Endothelial cell of umbilical vein (primary cell): ENCODE measurements around the gene KAT6B. TPM values are rescaled to one million over a fixed set of nuclear protein-coding genes. Genes with fewer than 3 reads are reported as not detected.

Experiments
- BruUV-seq: library from RNA; stranded (reverse); fragments of 400-500 nt; replicated peaks from 2 replicates; lab custom pipeline; 2021; lab: Mats Ljungman, UMichigan
- CTCF ChIA-PET: fragments of 300-600, 350-600 bp; sonication (Branson Sonifier 250); formaldehyde crosslinking; loops from one replicate; lab custom pipeline; 2021; ENCODE audit warnings: antibody characterized with exemption, inconsistent platforms; lab: Charles Lee
- POLR2A ChIA-PET: fragments of 300-600, 350-600 bp; sonication (Branson Sonifier 250); formaldehyde crosslinking; loops from one replicate; lab custom pipeline; 2021; ENCODE audit warnings: antibody characterized with exemption, inconsistent platforms; lab: Charles Lee
- DNase-seq: peaks from one replicate; pipeline ENCODE4 v3.0.0-alpha.2; 2011; ENCODE audit warnings: low read depth, low spot score
- FAIRE-seq: peaks from 2 replicates; lab custom pipeline; 2011; peaks lifted over from hg19 to GRCh38; lab: Jason Lieb, UNC
- H2AFZ ChIP-seq: 2 replicates; pipeline ENCODE4 v1.6.0; 2012; ENCODE audit warnings: low read depth, low read length, control low read depth, inconsistent platforms
- H3K27ac ChIP-seq: 2 replicates; pipeline ENCODE4 v1.5.1; 2011; ENCODE audit warnings: low read depth, mild to moderate bottlenecking, control low read depth, low read length, moderate library complexity; ENCODE audit not compliant: insufficient read depth
- H3K27me3 ChIP-seq, 2 experiments: 2 replicates each; pipeline versions ENCODE4 v1.6.0 to v1.6.1; 2011; ENCODE audit warnings: low read length in 2 of 2, mixed read lengths in 1 of 2; ENCODE audit not compliant: control insufficient read depth in 2 of 2, insufficient read depth in 2 of 2
- H3K36me3 ChIP-seq, 2 experiments: 2 replicates in 1 of 2; 3 replicates in 1 of 2; pipeline ENCODE4 v1.5.1; 2011; ENCODE audit warnings: low read length in 2 of 2, mild to moderate bottlenecking in 1 of 2, moderate library complexity in 1 of 2; ENCODE audit not compliant: control insufficient read depth in 2 of 2, insufficient read depth in 2 of 2; ENCODE audit errors: extremely low read depth in 1 of 2
- H3K4me1 ChIP-seq: 3 replicates; pipeline ENCODE4 v1.5.1; 2011; ENCODE audit warnings: mild to moderate bottlenecking, low read length; ENCODE audit not compliant: control insufficient read depth, insufficient read depth; ENCODE audit errors: extremely low read depth
- H3K4me2 ChIP-seq: 2 replicates; pipeline ENCODE4 v1.6.1; 2011; ENCODE audit warnings: low read length, control low read depth, mixed read lengths; ENCODE audit not compliant: insufficient read depth
- H3K4me3 ChIP-seq, 3 experiments: fragments of 200-600 bp in 1 of 3; sonication (generic), shearing (Covaris generic) in 1 of 3; replicated peaks in 1 of 3; 2 replicates each; pipeline ENCODE4 v1.5.1; 2011 to 2016; ENCODE audit warnings: control low read depth in 3 of 3, low read length in 3 of 3, mild to moderate bottlenecking in 2 of 3, inconsistent platforms in 1 of 3, low read depth in 1 of 3, moderate library complexity in 1 of 3; ENCODE audit not compliant: insufficient read depth in 1 of 3
- H3K79me2 ChIP-seq: 2 replicates; pipeline ENCODE4 v1.6.0; 2012; ENCODE audit warnings: low read length, inconsistent platforms; ENCODE audit not compliant: control insufficient read depth, insufficient read depth
- H3K9ac ChIP-seq: replicated peaks from 2 replicates; pipeline ENCODE3; 2011; ENCODE audit warnings: low read length, control low read depth; ENCODE audit not compliant: insufficient read depth; ENCODE audit errors: extremely low read depth
- H3K9me1 ChIP-seq: replicated peaks from 3 replicates; pipeline ENCODE4 v1.6.0; 2011; ENCODE audit warnings: mild to moderate bottlenecking, low read length; ENCODE audit not compliant: control insufficient read depth, insufficient read depth; ENCODE audit errors: extremely low read depth
- H3K9me3 ChIP-seq: replicated peaks from 2 replicates; pipeline ENCODE4 v1.5.1; 2012; ENCODE audit warnings: low read length, inconsistent platforms; ENCODE audit not compliant: control insufficient read depth, insufficient read depth
- H4K20me1 ChIP-seq: replicated peaks from 2 replicates; pipeline ENCODE3; 2011; ENCODE audit warnings: mild to moderate bottlenecking, low read length; ENCODE audit not compliant: control insufficient read depth, insufficient read depth; ENCODE audit errors: extremely low read depth
- FOS ChIP-seq: IDR thresholded peaks from 2 replicates; pipeline ENCODE4 v1.6.1; 2011; ENCODE audit warnings: mild to moderate bottlenecking, low read length, moderate library complexity, borderline replicate concordance; ENCODE audit not compliant: insufficient read depth
- GATA2 ChIP-seq: IDR thresholded peaks from 2 replicates; pipeline ENCODE4 v1.7.0; 2011; ENCODE audit warnings: low read depth, mild to moderate bottlenecking, moderate library complexity, mixed read lengths, low read length; ENCODE audit not compliant: insufficient read length, insufficient read depth
- MYC ChIP-seq: IDR thresholded peaks from one replicate; pipeline ENCODE4 v1.6.1; 2011; ENCODE audit warnings: mild to moderate bottlenecking, low read depth, low read length
- POLR2A ChIP-seq: IDR thresholded peaks from 2 replicates; pipeline ENCODE4 v1.6.1; 2012; ENCODE audit warnings: low read depth, mild to moderate bottlenecking, control low read depth, low read length
- POLR2AphosphoS5 ChIP-seq: IDR thresholded peaks from 2 replicates; pipeline ENCODE4 v1.6.1; 2012; ENCODE audit warnings: low read depth, mild to moderate bottlenecking, control low read depth, low read length, moderate library complexity; ENCODE audit not compliant: insufficient read depth
- dilution Hi-C: fragments of 300-500 bp; cut with MboI; formaldehyde crosslinking; loops from one replicate; pipeline ENCODE4 v1.15.0; 2019; ENCODE audit warnings: low sequenced_read_pairs; ENCODE audit not compliant: extremely low pct_ligation_motif_present
- intact Hi-C: fragments of 100-400 bp; cut with micrococcal nuclease; formaldehyde crosslinking; loops from one replicate; pipeline ENCODE4 v1.10.0; 2022
- polyA plus RNA-seq, 4 experiments: library from polyadenylated mRNA; depleted of rRNA in 3 of 4; stranded (reverse) in 3 of 4; unstranded in 1 of 4; fragments of >200 nt; gene quantifications; 2 replicates each; pipeline versions ENCODE4 v1.2.1 to v1.2.3, GENCODE V29; 2011 to 2012; ENCODE audit warnings: missing spikeins in 1 of 4
- total RNA-seq: library from RNA; stranded (reverse); gene quantifications from 2 replicates; pipeline ENCODE4 v1.2.3, GENCODE V29; 2021
- TF ChIP-seq, protein P1 (sequence below), 2 donors: IDR thresholded peaks; 1 replicate in 1 of 2; 2 replicates in 1 of 2; pipeline ENCODE4 v1.5.1; 2011; ENCODE audit warnings: low read length in 2 of 2, mild to moderate bottlenecking in 2 of 2, moderate library complexity in 2 of 2, control low read depth in 1 of 2, inconsistent platforms in 1 of 2, low read depth in 1 of 2; ENCODE audit not compliant: insufficient read depth in 1 of 2; ENCODE audit errors: extremely low read depth in 1 of 2
- TF ChIP-seq, protein P2 (sequence below): IDR thresholded peaks from 2 replicates; pipeline ENCODE4 v1.6.1; 2011; ENCODE audit not compliant: insufficient read depth, insufficient read length

Gene KAT6B
- total and polyA plus RNA-seq, 2 donors (not counting 3 experiments of a cell fraction or from before 2014, with no cell fraction given): 4.5 to 17.0 TPM

DNA sequence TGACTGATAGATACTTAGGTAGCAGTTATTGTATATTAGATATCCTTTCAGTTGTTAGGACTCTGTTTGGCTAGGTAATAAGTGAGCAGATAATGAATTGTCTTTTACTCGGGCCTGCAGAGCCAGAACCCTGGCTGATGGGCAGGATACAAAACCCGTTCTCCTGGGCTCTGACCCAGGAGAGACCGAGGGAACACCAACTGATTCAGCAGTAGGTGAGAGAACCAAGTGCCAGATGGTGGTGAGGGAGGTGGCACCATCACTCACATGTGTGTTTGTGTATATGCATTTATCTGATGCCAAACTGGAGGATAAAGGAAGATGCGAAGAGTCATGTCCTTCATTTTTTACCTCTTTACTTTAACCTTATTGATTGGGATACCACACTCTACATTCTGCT, 169.4 kb downstream of the KAT6B start:
- no peak for FAIRE-seq
- CTCF ChIA-PET: interaction anchor here (1.1 kb wide), 1 partner anchor 113 kb away, joined by 3 read pairs; no protein-coding TSS in a partner anchor

More for the DNA sequence above, 169.4 kb downstream of the KAT6B start:
- dilution Hi-C loops (no loop called here), intact Hi-C loops (no loop called here)
- Histone ChIP-seq H3K4me3 (no peak overlapping the region), H3K4me1 (no peaks in the 10 kb centered on the region), H3K36me3 (peaks cover 0 to 2% of the 10 kb centered on the region in 2 experiments), H2AFZ (no peak overlapping the region), H3K27ac (no peak overlapping the region), H3K4me2 (no peak overlapping the region), H3K9me1 (no peaks in the 10 kb centered on the region), H3K9ac (no peak overlapping the region), H3K79me2 (no peaks in the 10 kb centered on the region), H3K27me3 (no peaks in the 10 kb centered on the region), H3K9me3 (no peaks in the 10 kb centered on the region), H4K20me1 (no peaks in the 10 kb centered on the region)
- no TSS peak for BruUV-seq
- TF ChIP-seq, protein P1, sequence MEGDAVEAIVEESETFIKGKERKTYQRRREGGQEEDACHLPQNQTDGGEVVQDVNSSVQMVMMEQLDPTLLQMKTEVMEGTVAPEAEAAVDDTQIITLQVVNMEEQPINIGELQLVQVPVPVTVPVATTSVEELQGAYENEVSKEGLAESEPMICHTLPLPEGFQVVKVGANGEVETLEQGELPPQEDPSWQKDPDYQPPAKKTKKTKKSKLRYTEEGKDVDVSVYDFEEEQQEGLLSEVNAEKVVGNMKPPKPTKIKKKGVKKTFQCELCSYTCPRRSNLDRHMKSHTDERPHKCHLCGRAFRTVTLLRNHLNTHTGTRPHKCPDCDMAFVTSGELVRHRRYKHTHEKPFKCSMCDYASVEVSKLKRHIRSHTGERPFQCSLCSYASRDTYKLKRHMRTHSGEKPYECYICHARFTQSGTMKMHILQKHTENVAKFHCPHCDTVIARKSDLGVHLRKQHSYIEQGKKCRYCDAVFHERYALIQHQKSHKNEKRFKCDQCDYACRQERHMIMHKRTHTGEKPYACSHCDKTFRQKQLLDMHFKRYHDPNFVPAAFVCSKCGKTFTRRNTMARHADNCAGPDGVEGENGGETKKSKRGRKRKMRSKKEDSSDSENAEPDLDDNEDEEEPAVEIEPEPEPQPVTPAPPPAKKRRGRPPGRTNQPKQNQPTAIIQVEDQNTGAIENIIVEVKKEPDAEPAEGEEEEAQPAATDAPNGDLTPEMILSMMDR (IDR thresholded peaks at IDR 0.05; ENCODE audit: extremely low read depth in 1 of 2, insufficient read depth in 1 of 2, low read depth in 1 of 2, low read length in 2 of 2): no peak
- no peak for TF ChIP-seq GATA2
- no peak for TF ChIP-seq FOS
- TF ChIP-seq POLR2AphosphoS5: no peak
- no peak for TF ChIP-seq POLR2A
- no peak for TF ChIP-seq MYC
- TF ChIP-seq, protein P2, sequence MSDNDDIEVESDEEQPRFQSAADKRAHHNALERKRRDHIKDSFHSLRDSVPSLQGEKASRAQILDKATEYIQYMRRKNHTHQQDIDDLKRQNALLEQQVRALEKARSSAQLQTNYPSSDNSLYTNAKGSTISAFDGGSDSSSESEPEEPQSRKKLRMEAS: no peak
- POLR2A ChIA-PET: no interaction called here
- DNase-seq: no peak
